Activated T-cell treated with anti-CD3 and anti-CD28 coated beads for 1 hour (primary cell): ENCODE measurements around the gene SIAH3.
"Not testable (repeated sequence)": the region's sequence is repeated elsewhere in the genome, so short reads cannot be mapped to it uniquely, and the experiment has no call there.

Experiments used
- DNase-seq: peaks from one replicate; pipeline ENCODE4 v3.0.0-alpha.2; 2020; ENCODE audit warnings: low read depth

SIAH3 gene, protein sequence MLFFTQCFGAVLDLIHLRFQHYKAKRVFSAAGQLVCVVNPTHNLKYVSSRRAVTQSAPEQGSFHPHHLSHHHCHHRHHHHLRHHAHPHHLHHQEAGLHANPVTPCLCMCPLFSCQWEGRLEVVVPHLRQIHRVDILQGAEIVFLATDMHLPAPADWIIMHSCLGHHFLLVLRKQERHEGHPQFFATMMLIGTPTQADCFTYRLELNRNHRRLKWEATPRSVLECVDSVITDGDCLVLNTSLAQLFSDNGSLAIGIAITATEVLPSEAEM

DNA sequence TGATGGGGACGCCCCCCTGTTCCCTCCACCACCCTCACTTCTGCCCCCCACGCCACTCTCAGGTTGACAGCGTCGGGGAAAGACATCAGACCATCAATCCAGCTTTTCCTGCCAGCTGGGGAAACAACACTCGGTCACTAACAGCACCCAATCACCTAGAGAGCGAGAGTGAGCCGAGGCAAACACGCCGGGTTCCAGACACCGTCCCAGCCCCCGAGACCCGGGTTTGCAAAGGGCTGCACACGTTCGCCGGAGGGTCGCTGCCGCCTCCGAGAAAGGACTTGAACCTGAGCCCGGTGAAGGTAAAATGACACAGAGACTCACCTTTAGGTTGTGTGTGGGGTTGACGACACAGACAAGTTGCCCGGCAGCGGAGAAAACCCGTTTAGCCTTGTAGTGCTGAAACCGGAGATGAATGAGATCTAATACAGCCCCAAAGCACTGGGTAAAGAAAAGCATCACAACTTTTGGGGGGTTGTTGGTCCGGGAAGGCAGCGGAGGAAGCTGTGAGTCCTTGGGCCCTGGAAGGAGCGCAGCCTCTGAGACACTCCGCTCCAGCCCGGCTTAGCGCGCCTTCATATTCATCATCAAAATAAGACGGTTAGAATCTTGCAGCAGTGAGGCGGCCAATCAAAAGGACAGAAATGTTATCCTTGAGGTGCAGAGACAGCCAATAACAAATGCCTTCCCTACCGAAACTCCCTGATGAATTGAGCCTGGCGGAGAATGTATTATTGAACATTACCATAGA is at the start of gene SIAH3:
Gene SIAH3, minus strand, starts transcription at position 583 of the 751 bp plus-strand sequence. Its CDS starts 124 bp downstream, at position 459.
- DNase-seq = peak; percentile 5

DNA sequence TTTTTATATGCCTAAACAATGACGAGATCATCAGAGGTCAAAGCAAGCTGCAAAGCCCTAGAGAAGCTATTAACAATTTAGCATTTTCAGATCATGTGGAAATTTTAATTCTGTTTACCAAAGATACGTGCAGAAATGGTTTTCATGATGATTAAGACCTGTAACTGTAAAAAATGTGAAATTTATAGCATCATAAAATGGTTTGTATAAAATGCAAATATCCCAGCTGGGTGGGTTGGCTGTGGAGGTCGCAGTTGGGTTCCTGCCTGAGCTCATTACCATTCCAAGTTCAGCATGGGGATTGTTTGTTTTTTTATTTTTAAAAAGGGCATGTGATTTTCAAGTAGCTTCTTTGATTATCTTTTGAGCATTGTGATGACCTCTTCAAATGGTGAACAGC is 47.9 kb upstream of the SIAH3 start:
- DNase-seq = no peak

DNA sequence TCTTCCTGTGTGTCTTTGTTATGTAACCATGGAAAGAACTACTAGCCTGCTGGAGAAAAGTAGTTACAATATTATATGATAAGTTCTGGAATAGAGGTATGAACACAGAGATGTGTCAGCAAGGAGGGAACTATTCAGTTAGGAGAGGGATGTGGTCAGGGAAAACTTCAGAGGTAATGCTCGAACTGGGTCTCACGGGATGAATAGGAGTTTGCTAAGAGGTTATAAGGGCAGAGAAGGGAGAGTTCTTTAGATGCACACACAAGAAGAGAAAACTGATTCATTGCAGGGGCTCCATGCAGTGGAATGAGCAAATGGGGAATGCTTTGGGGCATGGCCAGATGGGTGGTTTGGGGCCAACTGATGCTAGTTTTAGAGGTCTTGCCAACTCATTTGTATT is 46.0 kb upstream of the SIAH3 start:
- no peak for DNase-seq

DNA sequence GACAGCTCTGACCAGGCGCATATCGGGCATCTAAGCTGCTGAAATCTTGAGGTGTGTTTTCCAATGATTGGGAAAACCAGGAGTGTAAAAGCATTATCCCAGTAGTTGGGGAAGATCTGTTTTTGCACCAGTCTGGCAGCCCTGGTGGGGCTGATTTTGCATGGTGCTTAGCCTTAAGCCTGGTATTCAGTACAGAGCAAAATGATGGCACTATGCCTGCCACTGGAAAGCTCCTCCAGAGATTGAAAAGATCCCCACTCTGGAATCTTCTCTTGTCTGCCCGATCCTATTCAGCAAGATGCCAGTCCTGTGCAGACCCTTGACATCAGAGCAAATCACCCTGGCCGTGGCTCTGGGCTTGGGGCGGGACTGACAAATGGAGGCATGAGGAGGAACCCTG is 44.7 kb upstream of the SIAH3 start:
- no peak for DNase-seq

DNA sequence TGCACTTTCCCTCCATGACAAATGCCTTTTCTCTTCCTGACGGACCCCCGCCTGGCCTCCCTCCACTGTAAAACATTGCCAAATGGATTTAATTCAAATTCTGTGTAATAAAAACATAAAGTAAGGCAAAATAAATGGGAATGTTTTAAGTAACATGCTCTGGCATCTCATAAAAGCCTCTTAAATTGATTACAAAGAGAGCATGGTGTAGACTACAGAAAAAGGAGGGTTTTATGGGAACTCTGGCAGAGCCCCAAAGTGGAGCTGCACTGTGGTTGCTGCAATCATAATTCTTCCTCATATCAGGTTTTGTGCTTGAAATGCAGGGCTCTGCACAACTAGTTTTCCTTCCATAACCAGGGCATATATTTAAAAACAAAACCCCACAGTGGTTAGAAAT is 44.3 kb upstream of the SIAH3 start:
- no peak for DNase-seq

DNA sequence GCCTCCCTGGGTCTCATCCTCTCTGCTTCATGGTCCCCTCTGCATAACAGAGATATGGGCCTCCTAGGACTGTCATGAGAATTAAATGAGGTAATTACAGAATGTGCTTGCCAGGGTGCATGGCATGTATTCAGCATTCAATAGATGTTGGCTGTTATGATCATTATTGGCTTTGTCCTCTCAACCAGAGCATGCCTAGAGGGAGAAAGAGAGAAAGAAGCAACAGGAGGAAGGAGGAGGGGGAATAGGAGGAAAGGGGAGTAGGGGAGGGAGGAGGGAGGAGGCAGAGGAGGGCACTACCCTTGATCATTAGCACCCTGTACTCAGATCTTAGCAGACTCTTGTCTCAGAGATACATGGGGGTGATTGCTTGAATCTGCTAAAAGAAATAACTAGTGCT is 41.0 kb upstream of the SIAH3 start:
- no peak for DNase-seq

DNA sequence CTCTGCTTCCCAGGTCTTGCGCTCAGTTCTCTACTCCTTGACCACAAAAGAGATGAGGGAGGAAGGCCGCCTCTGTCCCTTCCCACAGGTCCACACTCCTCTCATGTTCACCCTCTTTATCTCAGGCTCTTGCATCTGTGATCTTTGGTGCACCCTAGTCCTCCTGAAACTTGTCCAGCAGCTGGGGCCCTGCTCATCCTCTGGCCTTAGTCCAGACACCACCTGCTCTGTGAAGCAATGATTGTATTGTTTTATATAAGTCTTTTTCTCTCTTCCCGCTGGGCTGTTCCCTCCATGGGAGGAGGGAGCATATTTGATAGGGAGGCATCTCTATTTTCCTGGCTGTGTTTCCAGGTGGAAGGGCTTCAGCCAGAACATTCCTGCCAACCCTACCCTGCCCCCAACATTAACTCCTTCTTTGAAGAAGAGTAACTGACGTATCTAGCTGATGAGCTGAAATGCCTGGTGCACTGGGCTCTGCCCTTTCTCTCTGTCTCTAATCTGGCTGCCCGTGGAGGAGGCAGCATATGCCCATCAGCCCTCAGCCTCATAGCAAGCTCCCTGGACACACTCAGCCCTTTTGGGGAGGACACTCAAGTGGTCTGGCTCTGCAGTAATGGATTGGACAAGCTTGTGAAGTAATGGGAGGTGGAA is 38.2 kb upstream of the SIAH3 start:
- no peak for DNase-seq

DNA sequence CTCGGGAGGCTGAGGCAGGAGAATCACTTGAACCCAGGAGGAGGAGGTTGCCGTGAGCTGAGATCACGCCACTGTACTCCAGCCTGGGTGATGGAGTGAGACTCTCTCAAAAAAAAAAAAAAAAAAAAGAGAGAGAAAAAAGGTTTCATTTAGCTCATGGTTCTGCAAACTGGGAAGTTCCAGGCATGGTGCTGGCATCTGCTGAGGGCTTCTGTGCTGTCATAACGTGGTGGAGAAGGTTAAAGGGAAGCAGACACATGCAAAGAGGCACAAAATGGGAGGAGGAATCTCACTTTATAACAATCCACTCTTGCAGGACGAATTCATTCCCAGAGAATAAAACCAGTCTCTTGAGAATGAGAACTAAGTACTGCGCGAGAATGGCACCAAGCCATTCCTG is 34.9 kb upstream of the SIAH3 start:
- DNase-seq = no peak

DNA sequence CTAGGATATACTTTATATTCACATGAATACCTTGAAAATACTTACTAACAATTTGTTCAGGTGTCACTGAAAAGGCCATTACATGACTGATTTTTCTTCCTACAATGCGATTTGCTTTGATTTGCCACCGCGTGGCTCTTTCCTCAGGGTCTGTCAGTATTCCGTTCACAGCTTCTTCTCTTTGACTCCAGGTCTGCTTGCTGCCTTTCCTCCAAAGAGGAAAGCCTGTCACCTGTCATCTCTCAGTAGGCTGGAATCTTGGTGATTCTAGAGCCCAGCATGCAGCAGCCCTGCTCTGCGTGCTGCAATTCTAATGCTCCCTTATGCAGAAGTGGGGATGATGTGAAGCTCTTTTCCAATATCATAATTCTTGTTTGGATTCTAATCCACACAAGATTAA is 33.6 kb upstream of the SIAH3 start:
- no peak for DNase-seq

DNA sequence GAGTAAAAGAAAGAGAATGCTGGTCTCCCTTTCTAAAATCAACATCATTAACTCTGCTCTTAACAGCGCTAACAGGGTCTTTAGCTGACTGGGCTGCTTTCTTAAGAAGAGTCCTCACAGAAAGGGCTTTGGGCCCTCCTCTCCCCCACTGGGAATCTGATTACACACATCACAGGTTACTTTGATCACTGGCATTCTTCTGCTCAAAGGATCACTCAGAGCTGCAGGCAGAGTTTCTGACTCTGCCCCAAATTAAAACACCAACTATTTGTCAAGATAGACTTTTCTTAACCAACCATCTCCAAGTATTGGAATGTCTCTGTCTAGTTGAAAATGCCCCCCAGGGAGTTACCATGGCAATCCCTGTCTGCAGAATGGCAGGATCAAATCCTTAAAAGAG is 31.1 kb upstream of the SIAH3 start:
- DNase-seq = no peak

DNA sequence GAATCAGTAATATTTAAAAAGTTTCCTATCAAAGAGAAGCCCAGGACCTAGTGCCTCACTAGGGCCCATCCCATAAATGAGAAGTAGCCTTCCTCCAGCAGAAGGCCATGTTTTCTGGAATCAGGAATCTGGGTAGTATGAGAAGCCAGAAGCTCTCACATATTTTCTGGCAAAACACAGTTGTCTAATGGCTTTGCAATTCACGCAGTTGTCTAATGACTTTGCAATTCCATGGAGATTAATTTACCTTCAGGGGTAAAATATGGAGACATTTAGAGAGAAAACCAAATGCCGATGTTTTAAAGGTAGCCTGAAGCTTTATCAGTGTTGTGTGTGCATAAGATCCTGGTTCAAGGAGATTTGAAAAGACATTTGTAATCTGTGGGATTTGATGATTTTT is 29.8 kb upstream of the SIAH3 start:
- no peak for DNase-seq

DNA sequence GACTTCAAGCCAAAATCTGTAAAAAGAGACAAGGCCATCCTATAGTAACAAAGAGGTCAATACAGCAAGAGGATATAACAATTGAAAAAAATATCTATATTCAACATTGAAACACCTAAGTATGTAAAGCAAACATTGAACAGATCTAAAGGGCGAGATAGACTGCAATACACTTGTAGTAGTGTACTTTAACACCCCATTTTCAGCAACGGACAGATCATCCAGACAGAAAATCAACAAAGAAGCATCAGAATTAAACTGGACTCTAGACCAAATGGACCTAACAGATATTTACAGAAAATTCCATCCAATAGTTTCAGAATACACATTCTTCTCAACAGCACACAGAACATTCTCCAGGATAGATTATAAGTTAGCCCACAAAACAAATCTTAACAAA is 28.7 kb upstream of the SIAH3 start:
- no peak for DNase-seq

DNA sequence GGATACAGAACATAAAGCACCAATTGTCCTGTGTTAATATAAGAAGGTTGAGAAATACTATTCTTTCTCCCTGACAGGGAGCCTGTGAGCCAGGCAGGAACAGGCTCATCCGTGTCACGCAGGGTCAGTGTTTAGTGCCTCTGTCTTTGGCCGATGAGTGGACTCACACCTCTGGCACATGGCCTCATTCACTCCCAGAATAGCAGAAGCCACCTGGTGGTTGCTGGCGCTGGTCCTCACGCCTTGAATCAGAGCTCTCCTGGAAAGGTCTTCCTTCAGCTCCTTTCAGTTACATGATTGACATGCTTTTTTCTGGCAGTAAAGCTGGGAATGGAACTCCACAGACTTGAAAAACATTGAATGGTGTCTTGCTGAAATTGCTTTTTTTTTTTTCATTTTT is 28.1 kb upstream of the SIAH3 start:
- DNase-seq = no peak

DNA sequence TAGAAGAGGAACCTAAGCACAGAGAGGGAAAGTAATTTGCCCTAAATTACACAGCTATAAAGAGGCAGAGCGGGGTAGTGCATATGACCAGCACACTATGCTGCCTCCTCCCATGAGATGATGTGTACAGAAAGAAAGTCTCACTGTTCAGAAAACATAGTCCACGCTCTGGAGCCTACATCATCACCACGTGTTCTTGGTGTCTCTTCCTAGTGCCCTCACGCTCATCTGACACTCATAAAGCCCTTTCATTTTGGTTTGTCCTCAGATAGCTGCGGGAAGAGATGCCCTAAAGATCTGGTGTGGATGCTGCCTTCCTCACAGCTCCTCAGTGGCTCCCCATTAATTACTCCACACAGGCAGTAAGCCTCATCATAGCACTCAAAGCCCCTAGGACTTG is 27.4 kb upstream of the SIAH3 start:
- DNase-seq = no peak

DNA sequence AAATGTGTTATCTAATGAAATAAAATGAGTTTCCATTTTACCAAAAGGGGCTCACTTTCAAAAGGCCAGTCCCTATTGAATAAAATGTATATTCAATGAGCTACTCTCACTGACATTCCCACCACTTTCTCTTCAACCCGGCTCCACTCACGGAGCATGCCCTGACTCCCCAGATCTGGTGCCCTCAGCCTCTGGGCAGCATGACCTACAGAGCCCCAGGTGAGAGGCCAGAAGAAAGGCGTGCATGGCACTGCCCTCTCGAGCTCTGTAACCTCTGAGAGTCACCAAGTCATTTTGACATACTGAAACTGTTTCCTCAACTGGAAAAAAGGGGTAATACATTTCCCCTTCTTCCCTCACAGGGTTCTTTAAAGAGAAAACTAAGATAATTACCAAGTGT is 25.2 kb upstream of the SIAH3 start:
- DNase-seq = no peak

DNA sequence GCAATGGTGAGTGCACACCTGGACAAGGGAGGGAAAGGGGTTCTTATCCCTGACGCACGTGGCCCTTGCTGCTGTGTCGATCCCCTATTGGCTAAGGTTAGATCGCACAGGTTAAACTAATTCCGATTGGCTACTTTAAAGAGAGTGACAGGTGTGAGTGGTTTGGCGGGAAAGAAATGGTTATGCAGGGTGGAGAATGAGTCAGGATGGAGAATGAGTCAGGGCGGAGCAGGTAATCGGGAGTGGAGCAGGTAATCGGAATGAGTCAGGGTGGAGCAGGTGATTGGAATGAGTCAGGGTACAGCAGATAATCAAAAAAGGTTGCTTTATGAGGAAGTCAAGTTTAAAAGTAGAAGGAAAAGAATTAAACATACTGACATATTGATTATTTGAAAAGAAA is 24.4 kb upstream of the SIAH3 start:
- DNase-seq = no peak

DNA sequence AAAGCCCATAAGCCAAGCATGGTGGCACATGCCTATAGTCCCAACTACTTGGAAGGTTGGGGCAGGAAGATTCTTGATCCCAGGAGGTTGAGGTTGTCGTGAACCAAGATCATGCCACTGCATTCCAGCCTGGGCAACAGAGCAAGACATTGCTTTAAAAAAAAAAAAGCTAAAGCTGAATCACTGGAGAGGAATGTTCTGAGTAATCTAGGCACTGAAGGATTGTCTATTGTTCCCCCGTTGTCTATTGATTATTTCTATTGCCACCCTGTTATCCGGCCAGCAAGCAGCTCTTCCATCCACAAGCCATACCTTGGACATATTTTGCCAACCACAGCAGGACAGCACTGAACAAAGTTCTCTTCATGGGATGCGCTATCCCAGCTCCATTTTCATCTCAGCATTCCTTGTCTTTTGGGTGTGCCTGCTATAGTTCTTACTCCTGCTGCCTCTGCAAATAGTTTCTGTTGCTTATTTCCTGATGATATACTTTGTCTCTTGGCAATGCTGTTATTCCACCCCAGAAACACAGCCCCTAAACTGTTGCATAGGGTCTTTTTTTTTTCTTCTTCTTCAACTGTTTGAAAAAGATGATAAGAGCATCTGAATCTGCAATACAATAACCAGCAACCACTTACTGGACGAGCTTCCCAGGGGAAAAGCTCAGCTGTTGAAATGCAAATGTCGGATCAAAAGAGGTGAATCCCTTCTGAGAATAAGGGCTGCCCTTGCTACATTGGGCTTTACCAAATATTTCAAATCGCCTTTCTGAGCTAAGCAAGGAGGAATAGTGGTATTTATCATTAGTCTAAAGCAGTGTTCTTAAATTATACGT is 22.2 kb upstream of the SIAH3 start:
- no peak for DNase-seq

DNA sequence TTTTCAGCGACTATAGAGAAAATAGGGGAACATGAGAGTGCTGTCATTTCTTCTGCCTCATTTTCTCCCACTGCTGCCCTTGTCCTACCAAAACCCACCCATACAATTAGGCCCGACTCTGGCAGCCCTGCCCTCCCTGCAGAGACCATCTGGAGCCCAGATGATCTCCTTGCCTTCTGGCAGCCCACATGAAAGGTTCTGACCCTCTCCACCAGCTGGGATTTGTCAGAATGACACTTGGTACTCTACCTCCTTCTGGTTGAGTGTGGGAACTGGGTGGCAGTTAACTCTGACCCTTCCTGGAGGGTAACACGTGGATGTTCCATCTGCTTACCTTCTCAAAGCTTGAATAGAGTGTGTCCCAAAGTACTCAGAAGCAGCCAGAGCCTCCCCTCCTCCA is 21.0 kb upstream of the SIAH3 start:
- DNase-seq = no peak

DNA sequence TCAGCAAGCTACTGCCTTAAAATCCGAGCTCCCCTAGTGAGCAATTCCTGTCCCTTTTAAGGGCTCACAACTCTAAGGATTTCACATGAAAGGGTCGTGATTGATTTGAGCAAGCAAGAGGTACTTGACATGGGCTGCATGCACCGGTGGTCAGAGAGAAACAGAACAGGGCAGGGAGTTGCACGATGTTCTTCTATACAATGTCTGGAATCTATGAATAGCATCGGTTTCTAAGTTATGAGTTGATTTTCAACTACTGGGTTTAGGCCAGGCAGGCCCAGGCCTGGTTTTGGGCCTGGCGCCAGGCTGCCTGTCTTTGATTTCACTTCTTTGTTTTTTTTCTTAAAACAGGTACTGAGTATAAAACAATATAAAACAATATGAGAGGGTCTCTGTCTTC is 19.6 kb upstream of the SIAH3 start:
- not testable (repeated sequence) for DNase-seq

DNA sequence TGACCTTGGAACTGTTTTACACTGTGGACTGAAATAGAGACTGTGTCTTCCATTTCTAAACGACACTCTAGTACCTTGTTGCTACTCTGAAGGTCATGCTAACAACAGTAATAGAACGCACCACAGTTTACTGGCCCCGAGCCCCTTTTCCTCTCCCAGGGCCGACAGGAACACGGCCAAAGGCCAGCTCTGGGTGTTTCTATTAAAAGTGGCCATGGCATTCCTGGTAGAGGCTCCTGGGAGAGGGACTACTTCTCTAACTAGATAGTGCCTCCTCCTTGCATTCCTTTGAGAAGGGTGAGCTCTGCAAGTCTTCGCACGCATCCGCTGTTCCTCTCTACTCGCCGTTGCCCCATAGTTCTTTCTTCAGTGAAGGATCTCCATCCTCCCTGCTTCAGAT is 18.7 kb upstream of the SIAH3 start:
- DNase-seq = no peak

DNA sequence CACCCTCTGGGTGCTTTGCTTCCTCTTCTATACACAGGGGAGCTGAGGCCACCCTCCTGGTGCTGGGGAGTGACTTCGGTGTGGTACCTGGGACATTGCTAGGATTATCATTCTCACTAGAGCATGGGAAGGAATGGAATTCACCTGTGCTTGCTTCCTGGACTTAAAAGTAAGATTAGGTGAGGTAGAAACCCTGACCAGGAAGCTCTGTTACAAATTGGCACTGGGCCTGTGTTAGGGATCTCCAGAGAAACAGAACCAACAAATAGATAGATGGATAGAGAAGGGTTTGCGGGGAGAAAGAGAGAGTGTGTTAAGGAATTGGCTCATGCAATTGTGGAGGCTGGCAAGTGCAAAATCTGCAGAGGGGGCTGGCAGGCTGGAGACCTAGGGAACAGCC is 13.9 kb upstream of the SIAH3 start:
- no peak for DNase-seq
